ENCODE measurements around the gene SCD.
A peak's percentile ranks its signal among the peaks of the same experiment; 100 is the strongest.
"Not testable (repeated sequence)": the region's sequence is repeated elsewhere in the genome, so short reads cannot be mapped to it uniquely, and the experiment has no call there.

The SCD gene

GRCh38 chr10:100346765-100347567, at the start of gene SCD:
SCD (plus strand) TSS chr10:100347233; CDS start chr10:100347505, 272 bp downstream.
- Histone ChIP-seq H3K27me3 (ENCODE audit: control insufficient read depth, insufficient read depth, low read length) (no peaks in the 10 kb centered on the region), H3K9me3 (ENCODE audit: control insufficient read depth, insufficient read depth, low read length) (no peaks in the 10 kb centered on the region), H3K4me1 (ENCODE audit: control insufficient read depth, insufficient read depth, low read length) (peaks cover 11% of the 10 kb centered on the region), H3K27ac (ENCODE audit: low read length) (no peak within 1 kb of the TSS), H3K36me3 (ENCODE audit: control insufficient read depth, insufficient read depth, low read length) (peaks cover 31% of the 10 kb centered on the region), H3K4me3 (ENCODE audit: low read length) (peak within 1 kb of the TSS; percentile 90)
- DNase-seq (ENCODE audit: low read depth, low spot score) = peak; percentile 96
- WGBS (ENCODE audit: insufficient coverage, insufficient read length) = no CpG with 5 or more reads among the region's 73 CpGs

DNA sequence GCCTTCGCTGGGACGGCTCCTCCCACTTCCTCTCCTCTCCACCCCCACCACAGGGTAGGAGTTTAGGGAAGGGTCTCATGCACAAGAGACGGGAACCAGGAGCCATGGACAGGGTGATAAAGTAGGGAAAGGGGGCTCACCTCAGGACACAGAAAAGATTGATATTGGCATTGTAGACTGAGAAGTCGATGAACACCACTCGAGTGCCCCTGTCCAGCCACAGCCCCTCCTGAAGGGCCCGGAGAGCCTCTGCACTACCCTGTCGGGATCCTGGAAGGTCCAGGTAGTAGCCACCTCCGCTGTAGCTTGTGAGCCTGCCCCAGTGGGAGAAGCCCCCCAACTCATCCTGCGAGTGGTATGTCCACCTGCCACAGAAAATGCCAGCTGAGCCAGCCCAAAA, 49.8 kb upstream of the SCD start:
- no peak for DNase-seq (ENCODE audit: low read depth, low spot score)
- H3K4me1 ChIP-seq (ENCODE audit: control insufficient read depth, insufficient read depth, low read length) = 0 out of 2 replicates have a peak, but pooled peaks cover 2% of the 10 kb centered on the region
- no peaks in the 10 kb centered on the region for H3K36me3 ChIP-seq (ENCODE audit: control insufficient read depth, insufficient read depth, low read length)
- H3K27ac ChIP-seq (ENCODE audit: low read length) = no peak overlapping the region
- no peaks in the 10 kb centered on the region; the same call in 1 of the 2 replicates for H3K27me3 ChIP-seq (ENCODE audit: control insufficient read depth, insufficient read depth, low read length)
- WGBS (ENCODE audit: insufficient coverage, insufficient read length) = no CpG with 5 or more reads among the region's 9 CpGs
- no peaks in the 10 kb centered on the region for H3K9me3 ChIP-seq (ENCODE audit: control insufficient read depth, insufficient read depth, low read length)
- H3K4me3 ChIP-seq (ENCODE audit: low read length) = no peak overlapping the region

- not testable (repeated sequence) for H3K4me3 ChIP-seq (ENCODE audit: low read length); H3K9me3 ChIP-seq (ENCODE audit: control insufficient read depth, insufficient read depth, low read length); H3K27me3 ChIP-seq (ENCODE audit: control insufficient read depth, insufficient read depth, low read length); H3K4me1 ChIP-seq (ENCODE audit: control insufficient read depth, insufficient read depth, low read length); H3K36me3 ChIP-seq (ENCODE audit: control insufficient read depth, insufficient read depth, low read length); H3K27ac ChIP-seq (ENCODE audit: low read length)
- no CpG with 5 or more reads among the region's 5 CpGs for WGBS (ENCODE audit: insufficient coverage, insufficient read length)
- DNase-seq (ENCODE audit: low read depth, low spot score) = peak; percentile 73
Measured at GRCh38 chr10:100301123-100301522, 45.9 kb upstream of the SCD start.

DNA sequence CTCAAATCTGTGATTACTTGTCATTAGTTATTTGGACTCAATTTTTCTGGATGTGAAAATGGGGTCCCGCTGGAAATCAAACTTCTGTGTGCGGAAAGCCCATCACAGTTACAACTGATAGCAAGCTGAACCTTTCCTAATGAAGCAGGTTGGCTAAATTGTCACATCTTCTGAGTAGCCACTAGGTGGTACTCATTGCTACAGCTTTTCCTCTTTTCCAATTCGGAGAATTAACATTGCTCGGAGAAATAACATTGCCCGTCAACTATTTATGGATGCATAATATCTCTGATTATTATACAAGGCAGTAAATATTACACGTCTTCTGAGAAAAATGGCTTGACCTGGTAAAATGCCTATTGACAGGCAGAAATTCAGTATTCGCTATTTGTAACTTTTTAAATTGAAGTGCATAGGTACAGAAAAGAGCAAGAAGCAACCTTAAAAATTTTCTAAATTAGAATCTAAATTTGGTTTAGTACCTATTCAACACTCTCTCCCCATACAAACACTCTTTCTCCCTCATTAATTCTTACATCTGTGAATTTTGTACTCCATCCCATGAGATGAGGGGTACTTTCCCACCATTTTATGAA, 43.2 kb upstream of the SCD start:
- H3K36me3 ChIP-seq (ENCODE audit: control insufficient read depth, insufficient read depth, low read length) = no peaks in the 10 kb centered on the region
- 0 out of 2 replicates have a peak, but pooled peaks cover 2% of the 10 kb centered on the region for H3K4me1 ChIP-seq (ENCODE audit: control insufficient read depth, insufficient read depth, low read length)
- no peak overlapping the region for H3K4me3 ChIP-seq (ENCODE audit: low read length)
- no peaks in the 10 kb centered on the region; the same call in 1 of the 2 replicates for H3K27me3 ChIP-seq (ENCODE audit: control insufficient read depth, insufficient read depth, low read length)
- WGBS (ENCODE audit: insufficient coverage, insufficient read length) = no CpG with 5 or more reads among the region's 7 CpGs
- DNase-seq (ENCODE audit: low read depth, low spot score) = no peak
- H3K27ac ChIP-seq (ENCODE audit: low read length) = no peak overlapping the region
- H3K9me3 ChIP-seq (ENCODE audit: control insufficient read depth, insufficient read depth, low read length) = no peaks in the 10 kb centered on the region

- Histone ChIP-seq H3K27me3 (ENCODE audit: control insufficient read depth, insufficient read depth, low read length) (no peaks in the 10 kb centered on the region; the same call in 1 of the 2 replicates), H3K27ac (ENCODE audit: low read length) (no peak overlapping the region), H3K9me3 (ENCODE audit: control insufficient read depth, insufficient read depth, low read length) (no peaks in the 10 kb centered on the region), H3K36me3 (ENCODE audit: control insufficient read depth, insufficient read depth, low read length) (no peaks in the 10 kb centered on the region), H3K4me3 (ENCODE audit: low read length) (no peak overlapping the region), H3K4me1 (ENCODE audit: control insufficient read depth, insufficient read depth, low read length) (0 out of 2 replicates have a peak, but pooled peaks cover 2% of the 10 kb centered on the region)
- DNase-seq (ENCODE audit: low read depth, low spot score) = no peak
- WGBS (ENCODE audit: insufficient coverage, insufficient read length) = 100% methylated on average over 1 of the region's 3 CpGs
Measured at GRCh38 chr10:100304414-100304813, 42.6 kb upstream of the SCD start.

DNA sequence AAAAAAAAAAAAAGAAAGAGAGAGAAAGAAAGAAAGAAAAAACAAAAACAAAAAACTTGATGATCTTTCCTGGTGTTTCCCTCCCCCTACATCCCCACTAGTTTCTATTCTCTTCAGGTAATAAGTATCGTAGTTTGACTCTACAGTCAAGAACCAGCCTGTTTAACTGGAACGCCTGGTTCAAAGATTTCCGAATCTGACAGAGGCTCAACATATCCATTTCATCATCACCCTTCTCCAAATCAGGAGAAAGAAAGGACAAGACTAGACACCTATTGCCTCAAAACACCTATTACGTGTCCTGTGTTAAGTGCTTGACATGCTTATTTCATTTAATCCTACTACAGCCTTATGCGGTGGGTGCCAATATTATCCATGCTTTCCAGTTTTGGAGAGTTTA, 40.2 kb upstream of the SCD start:
- H3K9me3 ChIP-seq (ENCODE audit: control insufficient read depth, insufficient read depth, low read length) = no peaks in the 10 kb centered on the region
- H3K4me3 ChIP-seq (ENCODE audit: low read length) = no peak overlapping the region
- H3K27me3 ChIP-seq (ENCODE audit: control insufficient read depth, insufficient read depth, low read length) = no peaks in the 10 kb centered on the region
- no peak for DNase-seq (ENCODE audit: low read depth, low spot score)
- H3K27ac ChIP-seq (ENCODE audit: low read length) = no peak overlapping the region
- no peaks in the 10 kb centered on the region for H3K36me3 ChIP-seq (ENCODE audit: control insufficient read depth, insufficient read depth, low read length)
- no peaks in the 10 kb centered on the region for H3K4me1 ChIP-seq (ENCODE audit: control insufficient read depth, insufficient read depth, low read length)
- WGBS (ENCODE audit: insufficient coverage, insufficient read length) = no CpG with 5 or more reads among the region's 5 CpGs

DNA sequence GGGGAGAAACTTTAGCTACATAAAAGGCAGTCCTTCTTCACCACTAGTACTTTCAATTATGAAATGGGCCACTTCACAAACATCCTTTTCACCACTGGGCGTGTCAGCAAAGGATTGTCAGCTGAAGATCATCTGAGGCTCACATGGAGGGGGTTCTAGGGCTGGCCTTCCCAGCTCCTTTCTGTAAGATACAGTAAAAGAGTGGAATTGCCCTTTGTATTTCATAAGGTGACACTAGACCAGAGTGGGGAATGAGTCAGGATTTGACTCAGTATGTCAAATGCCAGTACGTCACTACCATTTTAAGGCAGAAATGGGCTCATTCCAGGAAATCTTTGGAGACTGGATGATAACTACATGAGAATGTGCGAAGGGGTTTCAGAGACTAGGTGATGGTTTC, 39.3 kb upstream of the SCD start:
- Histone ChIP-seq H3K36me3 (ENCODE audit: control insufficient read depth, insufficient read depth, low read length) (no peaks in the 10 kb centered on the region), H3K4me1 (ENCODE audit: control insufficient read depth, insufficient read depth, low read length) (no peaks in the 10 kb centered on the region), H3K27me3 (ENCODE audit: control insufficient read depth, insufficient read depth, low read length) (no peaks in the 10 kb centered on the region), H3K9me3 (ENCODE audit: control insufficient read depth, insufficient read depth, low read length) (no peaks in the 10 kb centered on the region), H3K4me3 (ENCODE audit: low read length) (no peak overlapping the region), H3K27ac (ENCODE audit: low read length) (no peak overlapping the region)
- DNase-seq (ENCODE audit: low read depth, low spot score) = no peak
- no CpG with 5 or more reads among the region's 3 CpGs for WGBS (ENCODE audit: insufficient coverage, insufficient read length)

DNA sequence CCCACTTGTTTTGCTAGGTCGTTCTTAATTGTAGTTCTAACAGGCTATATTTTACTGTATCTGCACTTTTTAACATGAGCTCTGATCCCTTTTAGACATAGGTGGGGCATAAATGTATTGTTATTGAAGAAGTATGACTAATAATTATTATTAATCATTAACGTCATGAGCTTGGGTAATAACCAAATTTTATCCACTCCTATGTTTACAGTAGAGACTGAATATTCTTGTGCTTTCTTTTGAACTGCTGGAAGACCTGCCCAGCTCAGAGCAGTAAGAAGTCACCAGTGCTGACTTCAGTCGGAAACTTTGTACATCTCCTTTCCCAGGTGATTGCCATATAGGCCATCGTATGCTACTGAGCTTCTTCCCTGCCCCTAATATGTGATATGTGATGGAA, 35.7 kb upstream of the SCD start:
- DNase-seq (ENCODE audit: low read depth, low spot score) = no peak

DNA sequence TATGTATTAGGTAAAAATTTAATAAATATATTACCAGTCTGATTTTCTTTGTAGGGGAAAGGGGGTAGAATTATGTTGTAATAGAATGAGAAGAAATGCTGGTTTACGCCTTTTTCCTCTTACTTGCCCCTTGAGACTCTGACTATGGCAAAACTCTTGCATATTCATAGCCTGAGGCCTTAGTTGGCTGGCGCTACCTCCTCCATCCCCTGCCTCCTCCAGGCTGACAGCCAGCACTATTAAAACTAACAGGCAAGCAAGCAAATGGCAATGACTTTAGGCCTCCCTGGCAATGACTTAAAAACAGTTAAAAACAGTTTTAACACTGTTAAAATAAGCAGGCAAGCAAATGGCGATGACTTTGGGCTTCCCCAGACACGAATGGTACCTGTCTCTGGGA, 31.4 kb upstream of the SCD start:
- Histone ChIP-seq H3K36me3 (ENCODE audit: control insufficient read depth, insufficient read depth, low read length) (no peaks in the 10 kb centered on the region), H3K4me1 (ENCODE audit: control insufficient read depth, insufficient read depth, low read length) (no peaks in the 10 kb centered on the region), H3K27ac (ENCODE audit: low read length) (no peak overlapping the region), H3K9me3 (ENCODE audit: control insufficient read depth, insufficient read depth, low read length) (no peaks in the 10 kb centered on the region), H3K4me3 (ENCODE audit: low read length) (no peak overlapping the region), H3K27me3 (ENCODE audit: control insufficient read depth, insufficient read depth, low read length) (no peaks in the 10 kb centered on the region)
- DNase-seq (ENCODE audit: low read depth, low spot score) = no peak
- WGBS (ENCODE audit: insufficient coverage, insufficient read length) = no CpG with 5 or more reads among the region's 4 CpGs

More for the DNA sequence above, 35.7 kb upstream of the SCD start:
- H3K27ac ChIP-seq (ENCODE audit: low read length) = no peak overlapping the region
- H3K36me3 ChIP-seq (ENCODE audit: control insufficient read depth, insufficient read depth, low read length) = no peaks in the 10 kb centered on the region
- WGBS (ENCODE audit: insufficient coverage, insufficient read length) = no CpG with 5 or more reads among the region's 4 CpGs
- H3K4me1 ChIP-seq (ENCODE audit: control insufficient read depth, insufficient read depth, low read length) = no peaks in the 10 kb centered on the region
- no peak overlapping the region for H3K4me3 ChIP-seq (ENCODE audit: low read length)
- H3K27me3 ChIP-seq (ENCODE audit: control insufficient read depth, insufficient read depth, low read length) = no peaks in the 10 kb centered on the region
- H3K9me3 ChIP-seq (ENCODE audit: control insufficient read depth, insufficient read depth, low read length) = no peaks in the 10 kb centered on the region

DNA sequence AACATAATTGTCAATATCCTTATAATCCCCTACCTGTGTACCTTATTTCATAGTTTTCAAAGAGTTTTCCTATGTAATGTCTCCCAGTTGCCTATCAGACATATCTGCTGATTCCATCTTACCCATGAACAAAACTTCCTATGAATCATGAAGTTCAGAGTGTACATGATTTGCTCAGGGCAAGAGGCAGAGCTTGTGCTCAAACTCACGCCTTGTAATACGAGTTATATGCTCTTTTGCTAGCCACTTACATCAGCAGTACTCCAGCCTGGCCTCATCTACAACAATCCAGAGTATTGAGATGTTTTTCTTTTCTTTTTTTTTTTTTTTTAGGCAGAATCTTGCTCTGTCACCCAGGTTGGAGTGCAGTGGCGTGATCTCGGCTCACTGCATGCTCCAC, 28.8 kb upstream of the SCD start:
- H3K4me3 ChIP-seq (ENCODE audit: low read length) = no peak overlapping the region
- WGBS (ENCODE audit: insufficient coverage, insufficient read length) = no CpG with 5 or more reads among the region's 4 CpGs

More for the DNA sequence above, 28.8 kb upstream of the SCD start:
- no peak overlapping the region for H3K27ac ChIP-seq (ENCODE audit: low read length)
- no peaks in the 10 kb centered on the region for H3K27me3 ChIP-seq (ENCODE audit: control insufficient read depth, insufficient read depth, low read length)
- no peaks in the 10 kb centered on the region for H3K4me1 ChIP-seq (ENCODE audit: control insufficient read depth, insufficient read depth, low read length)
- H3K36me3 ChIP-seq (ENCODE audit: control insufficient read depth, insufficient read depth, low read length) = no peaks in the 10 kb centered on the region
- H3K9me3 ChIP-seq (ENCODE audit: control insufficient read depth, insufficient read depth, low read length) = no peaks in the 10 kb centered on the region
- DNase-seq (ENCODE audit: low read depth, low spot score) = no peak

Data from iPS DF 6.9 (cell line).